Activated CD4-positive, alpha-beta T cell treated with anti-CD3 and anti-CD28 coated beads, Interleukin-2, amount 50 U/mL, for 1 hour (primary cell): ENCODE data around the gene SH3RF1.
"Not testable (repeated sequence)": the region's sequence is repeated elsewhere in the genome, so short reads cannot be mapped to it uniquely, and the experiment has no call there.

Experiments
- DNase-seq: peaks from one replicate; pipeline ENCODE4 v3.0.0-alpha.2; 2020

SH3RF1 gene

GRCh38 chr4:169270810-169271691 is at the start of gene SH3RF1:
TSS of gene SH3RF1 (minus strand) at chr4:169270956. CDS start at chr4:169269212, 1,744 bp downstream.
- DNase-seq: no peak

GRCh38 chr4:169315530-169316343 is 45.0 kb upstream of the SH3RF1 start:
- no peak for DNase-seq

GRCh38 chr4:169314906-169315305 is 44.1 kb upstream of the SH3RF1 start:
- no peak for DNase-seq

- no peak for DNase-seq
These were observed 43.0 kb upstream of the SH3RF1 start for GRCh38 chr4:169313732-169314131.

GRCh38 chr4:169312690-169313422 is 42.1 kb upstream of the SH3RF1 start:
- DNase-seq: no peak

- no peak for DNase-seq
These were observed 41.0 kb upstream of the SH3RF1 start for GRCh38 chr4:169311643-169312365.

GRCh38 chr4:169309326-169309967 is 38.7 kb upstream of the SH3RF1 start:
- no peak for DNase-seq

- no peak for DNase-seq
These were observed 36.8 kb upstream of the SH3RF1 start for GRCh38 chr4:169307576-169307975.

- no peak for DNase-seq
These were observed 34.9 kb upstream of the SH3RF1 start for GRCh38 chr4:169305651-169306050.

- DNase-seq: no peak
These were observed 34.4 kb upstream of the SH3RF1 start for GRCh38 chr4:169305173-169305572.

GRCh38 chr4:169295822-169296221 is 25.1 kb upstream of the SH3RF1 start:
- no peak for DNase-seq

GRCh38 chr4:169293343-169294176 is 22.8 kb upstream of the SH3RF1 start:
- DNase-seq: no peak

GRCh38 chr4:169287983-169288382 is 17.2 kb upstream of the SH3RF1 start:
- DNase-seq: not testable (repeated sequence)

- no peak for DNase-seq
These were observed 16.0 kb upstream of the SH3RF1 start for GRCh38 chr4:169286562-169287301.

GRCh38 chr4:169283114-169283509 is 12.4 kb upstream of the SH3RF1 start:
- no peak for DNase-seq

GRCh38 chr4:169282429-169283113 is 11.8 kb upstream of the SH3RF1 start:
- no peak for DNase-seq

GRCh38 chr4:169279108-169279507 is 8.4 kb upstream of the SH3RF1 start:
- DNase-seq: no peak

GRCh38 chr4:169278624-169279023 is 7.9 kb upstream of the SH3RF1 start:
- no peak for DNase-seq

GRCh38 chr4:169277838-169278237 is 7.1 kb upstream of the SH3RF1 start:
- DNase-seq: not testable (repeated sequence)

GRCh38 chr4:169275180-169275579 is 4.4 kb upstream of the SH3RF1 start:
- DNase-seq: no peak
